GM12873 (cell line): ENCODE results near the gene GP5.

Experiments
- CTCF ChIP-seq: IDR thresholded peaks from 2 replicates; pipeline ENCODE4 v1.5.1; 2012; ENCODE audit warnings: low read depth, mild to moderate bottlenecking, moderate library complexity, low read length, control low read depth; ENCODE audit not compliant: insufficient read depth; ENCODE audit errors: missing control alignments

GP5 gene

GRCh38 chr3:194370753-194371152 is 28.3 kb downstream of the GP5 start:
- TF ChIP-seq CTCF, result no peak

- no peak for TF ChIP-seq CTCF
Observed at GRCh38 chr3:194369522-194370279, 29.4 kb downstream of the GP5 start, which contains the start of gene LRRC15. Gene LRRC15, minus strand, starts transcription at chr3:194369743. Its CDS starts 8,700 bp downstream, at chr3:194361043.

GRCh38 chr3:194368918-194369317 is 30.1 kb downstream of the GP5 start:
- TF ChIP-seq CTCF, result no peak

GRCh38 chr3:194367992-194368841 is 30.8 kb downstream of the GP5 start:
- TF ChIP-seq CTCF, result no peak

- TF ChIP-seq CTCF, result no peak
Observed at GRCh38 chr3:194365978-194366490, 33.0 kb downstream of the GP5 start.

- TF ChIP-seq CTCF, result no peak
Observed at GRCh38 chr3:194365526-194365925, 33.5 kb downstream of the GP5 start.

GRCh38 chr3:194364652-194365434 is 34.2 kb downstream of the GP5 start:
- no peak for TF ChIP-seq CTCF
